Tibial artery (tissue), 4 donors: ENCODE results near the gene STAM.
A peak's percentile ranks its signal among the peaks of the same experiment; 100 is the strongest.

ENCODE experiments used
- DNase-seq, 2 donors: peaks; one replicate each; pipeline ENCODE4 v3.0.0-alpha.2; 2019
- H3K27ac ChIP-seq, 2 donors: fragments of 200-600 bp; sonication (generic) in 1 of 2; 1 replicate in 1 of 2; 2 replicates in 1 of 2; pipeline ENCODE4 v1.5.1; 2018 to 2019; ENCODE audit warnings: mild to moderate bottlenecking in 1 of 2
- H3K27me3 ChIP-seq, 2 donors: fragments of 200-600 bp; sonication (generic) in 1 of 2; one replicate each; pipeline versions ENCODE4 v1.5.1 to v1.6.0; 2016 to 2019
- H3K36me3 ChIP-seq, 3 donors: fragments of 200-600 bp; sonication (generic) in 2 of 3; one replicate each; pipeline ENCODE4 v1.5.1; 2016 to 2019; ENCODE audit warnings: mild to moderate bottlenecking in 2 of 3
- H3K4me1 ChIP-seq, 4 donors: fragments of 200-600 bp; sonication (generic) in 2 of 4; 1 replicate in 3 of 4; 2 replicates in 1 of 4; pipeline ENCODE4 v1.5.1; 2016 to 2019
- H3K4me3 ChIP-seq, 2 donors: fragments of 200-600 bp; sonication (generic) in 1 of 2; 1 replicate in 1 of 2; 2 replicates in 1 of 2; pipeline ENCODE4 v1.5.1; 2018 to 2019; ENCODE audit warnings: mild to moderate bottlenecking in 2 of 2
- H3K9me3 ChIP-seq, 3 donors: fragments of 200-600 bp; sonication (generic) in 1 of 3; one replicate each; pipeline ENCODE4 v1.5.1; 2016 to 2019
- intact Hi-C: fragments of 100-400 bp; cut with DNase I; formaldehyde crosslinking; loops from one replicate; pipeline ENCODE4 v1.15.0; 2023; ENCODE audit warnings: low total_unique reads
- TF ChIP-seq, protein P1 (sequence below), 2 experiments: fragments of 200-600 bp in 1 of 2; fragments of 450-650 bp in 1 of 2; IDR thresholded peaks; one replicate each; pipeline ENCODE4 v1.5.1; 2017 to 2019; ENCODE audit warnings: antibody characterized with exemption in 2 of 2, mild to moderate bottlenecking in 1 of 2, moderate library complexity in 1 of 2

The STAM gene

DNA sequence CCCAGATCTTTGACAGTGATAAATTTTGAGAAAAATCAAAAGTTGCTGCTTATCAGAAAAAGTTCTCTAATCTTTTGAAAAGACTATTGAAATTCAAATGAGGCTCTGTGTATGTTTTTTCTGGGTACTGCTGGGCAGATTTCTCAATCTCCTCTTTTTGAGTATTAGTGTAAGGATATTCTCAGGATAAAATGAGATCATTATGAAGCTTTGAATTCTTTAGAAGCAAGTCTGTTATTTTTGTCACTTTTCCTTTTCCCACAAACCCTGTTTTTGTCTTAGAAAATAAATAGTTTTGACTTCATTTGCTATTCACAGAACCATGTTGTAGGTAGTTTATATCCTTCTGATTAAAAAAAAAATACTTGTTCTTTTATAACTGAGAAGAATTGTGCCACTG lies 7.9 kb downstream of the STAM start:
- Histone ChIP-seq H3K27me3 (no peaks in the 10 kb centered on the region), H3K4me3 (no peak overlapping the region), H3K4me1 (peaks cover 0 to 59% (median 21%) of the 10 kb centered on the region in 4 donors), H3K36me3 (no peaks in the 10 kb centered on the region), H3K27ac (peak overlapping the region; percentile 43 to 59), H3K9me3 (no peaks in the 10 kb centered on the region)
- intact Hi-C loops, result no loop called here
- DNase-seq, result no peak
- TF ChIP-seq, protein P1, sequence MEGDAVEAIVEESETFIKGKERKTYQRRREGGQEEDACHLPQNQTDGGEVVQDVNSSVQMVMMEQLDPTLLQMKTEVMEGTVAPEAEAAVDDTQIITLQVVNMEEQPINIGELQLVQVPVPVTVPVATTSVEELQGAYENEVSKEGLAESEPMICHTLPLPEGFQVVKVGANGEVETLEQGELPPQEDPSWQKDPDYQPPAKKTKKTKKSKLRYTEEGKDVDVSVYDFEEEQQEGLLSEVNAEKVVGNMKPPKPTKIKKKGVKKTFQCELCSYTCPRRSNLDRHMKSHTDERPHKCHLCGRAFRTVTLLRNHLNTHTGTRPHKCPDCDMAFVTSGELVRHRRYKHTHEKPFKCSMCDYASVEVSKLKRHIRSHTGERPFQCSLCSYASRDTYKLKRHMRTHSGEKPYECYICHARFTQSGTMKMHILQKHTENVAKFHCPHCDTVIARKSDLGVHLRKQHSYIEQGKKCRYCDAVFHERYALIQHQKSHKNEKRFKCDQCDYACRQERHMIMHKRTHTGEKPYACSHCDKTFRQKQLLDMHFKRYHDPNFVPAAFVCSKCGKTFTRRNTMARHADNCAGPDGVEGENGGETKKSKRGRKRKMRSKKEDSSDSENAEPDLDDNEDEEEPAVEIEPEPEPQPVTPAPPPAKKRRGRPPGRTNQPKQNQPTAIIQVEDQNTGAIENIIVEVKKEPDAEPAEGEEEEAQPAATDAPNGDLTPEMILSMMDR (IDR thresholded peaks at IDR 0.05), result no peak

DNA sequence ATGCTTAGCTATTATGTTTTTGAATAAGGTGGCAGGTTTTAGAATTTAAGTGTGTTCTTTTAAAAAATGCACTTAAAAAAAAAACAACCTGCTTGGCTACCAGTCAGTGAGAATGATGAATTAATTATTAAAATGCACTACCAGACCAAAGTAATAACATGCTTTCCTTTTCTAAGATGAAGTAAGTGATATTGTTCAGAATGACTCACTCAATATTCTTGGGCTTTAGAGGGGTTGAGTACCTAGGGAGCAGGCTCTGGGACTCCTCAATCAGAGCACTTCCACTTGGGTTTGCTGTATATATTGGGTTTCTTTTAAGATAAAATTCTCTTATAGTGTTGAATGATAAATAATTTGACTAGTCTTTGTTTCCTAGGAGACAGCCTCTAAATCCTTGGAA lies 8.6 kb downstream of the STAM start:
- no peak for DNase-seq
- H3K27ac ChIP-seq, result peak overlapping the region; percentile 43 to 59
- no peaks in the 10 kb centered on the region for H3K36me3 ChIP-seq
- TF ChIP-seq, protein P1 (IDR thresholded peaks at IDR 0.05), result no peak
- intact Hi-C loops, result no loop called here
- H3K9me3 ChIP-seq, result no peaks in the 10 kb centered on the region
- peaks cover 0 to 52% (median 20%) of the 10 kb centered on the region in 4 donors for H3K4me1 ChIP-seq
- no peak overlapping the region for H3K4me3 ChIP-seq
- no peaks in the 10 kb centered on the region for H3K27me3 ChIP-seq

DNA sequence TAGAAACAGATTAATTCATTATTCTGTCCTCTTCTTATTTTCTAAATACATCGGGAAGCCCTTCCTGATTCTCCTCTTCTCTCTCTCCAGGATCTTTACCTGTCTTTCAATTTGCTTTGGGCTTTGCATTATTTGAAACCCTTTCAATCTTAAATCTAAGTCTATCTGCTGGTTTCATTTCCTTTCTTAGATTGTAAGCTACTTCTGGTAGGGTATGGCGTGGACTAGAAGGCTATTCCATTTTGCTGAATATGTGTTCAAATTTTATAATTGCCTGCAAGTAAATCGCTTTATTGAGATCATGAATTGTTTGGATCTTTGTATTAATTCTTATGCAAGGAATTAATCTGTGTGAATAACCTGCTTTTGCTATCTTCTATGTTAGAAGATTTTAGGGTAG lies 11.1 kb downstream of the STAM start:
- Histone ChIP-seq H3K27me3 (no peaks in the 10 kb centered on the region), H3K4me3 (no peak overlapping the region), H3K36me3 (no peaks in the 10 kb centered on the region), H3K4me1 (peaks cover 0 to 38% (median 12%) of the 10 kb centered on the region in 4 donors), H3K27ac (no peak overlapping the region), H3K9me3 (no peaks in the 10 kb centered on the region)
- intact Hi-C loops, result no loop called here
- DNase-seq, result no peak
- TF ChIP-seq, protein P1 (IDR thresholded peaks at IDR 0.05), result no peak

DNA sequence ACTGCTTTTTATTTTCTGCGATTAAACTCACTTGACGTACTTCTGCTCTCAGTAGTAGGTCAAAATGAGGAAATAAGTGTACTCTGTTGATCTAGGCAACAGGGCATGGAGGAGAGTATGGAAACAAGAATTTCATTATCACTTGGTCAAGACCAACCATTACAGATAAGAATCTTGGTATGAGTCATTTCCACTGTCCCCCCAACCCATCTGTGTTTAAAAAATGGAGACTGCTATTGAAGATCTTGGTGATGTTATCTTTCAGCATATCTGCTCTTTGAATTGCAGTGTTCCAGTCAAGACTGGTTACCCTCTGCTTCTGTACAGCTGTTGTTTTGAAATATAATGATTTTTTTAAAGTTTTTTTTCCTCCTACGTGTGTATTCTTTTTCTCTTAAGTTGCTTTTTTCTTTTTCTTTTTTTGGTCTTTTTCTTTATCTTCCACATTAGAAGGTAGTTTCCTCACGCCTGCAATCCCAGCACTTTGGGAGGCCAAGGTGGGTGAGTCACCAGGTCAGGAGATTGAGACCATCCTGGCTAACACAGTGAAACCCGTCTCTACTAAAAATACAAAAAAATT lies 11.7 kb downstream of the STAM start:
- intact Hi-C loops, result no loop called here
- Histone ChIP-seq H3K36me3 (peaks cover 0 to 4% (median 3%) of the 10 kb centered on the region in 3 donors), H3K27me3 (no peaks in the 10 kb centered on the region), H3K27ac (no peak overlapping the region), H3K9me3 (no peaks in the 10 kb centered on the region), H3K4me3 (no peak overlapping the region), H3K4me1 (peaks cover 0 to 32% (median 12%) of the 10 kb centered on the region in 4 donors)
- no peak for DNase-seq
- TF ChIP-seq, protein P1 (IDR thresholded peaks at IDR 0.05), result no peak

DNA sequence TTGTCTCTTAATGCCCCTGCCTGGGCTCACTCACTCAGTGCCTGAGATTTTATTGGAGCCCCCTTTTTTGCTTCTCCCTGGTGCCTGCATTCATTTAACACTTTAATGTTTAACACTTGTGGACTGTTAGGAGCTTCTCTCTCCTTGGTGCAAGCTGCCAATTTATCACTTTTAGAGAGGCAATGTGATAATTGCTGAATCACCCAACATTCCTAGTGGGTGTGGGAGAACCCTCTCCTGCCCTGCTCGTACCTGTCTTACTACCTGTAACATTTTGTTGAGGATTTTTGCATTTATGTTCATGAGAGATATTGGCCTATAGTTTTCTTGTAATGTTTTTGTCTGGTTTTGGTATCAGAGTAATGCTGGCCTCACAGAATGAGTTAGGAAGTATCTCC lies 13.2 kb downstream of the STAM start:
- Histone ChIP-seq H3K27me3 (no peaks in the 10 kb centered on the region), H3K9me3 (no peaks in the 10 kb centered on the region), H3K27ac (no peak overlapping the region), H3K4me3 (no peak overlapping the region), H3K4me1 (peaks cover 0 to 18% (median 4%) of the 10 kb centered on the region in 4 donors), H3K36me3 (peaks cover 0 to 8% (median 3%) of the 10 kb centered on the region in 3 donors)
- TF ChIP-seq, protein P1 (IDR thresholded peaks at IDR 0.05), result no peak
- intact Hi-C loops, result no loop called here
- DNase-seq, result no peak

DNA sequence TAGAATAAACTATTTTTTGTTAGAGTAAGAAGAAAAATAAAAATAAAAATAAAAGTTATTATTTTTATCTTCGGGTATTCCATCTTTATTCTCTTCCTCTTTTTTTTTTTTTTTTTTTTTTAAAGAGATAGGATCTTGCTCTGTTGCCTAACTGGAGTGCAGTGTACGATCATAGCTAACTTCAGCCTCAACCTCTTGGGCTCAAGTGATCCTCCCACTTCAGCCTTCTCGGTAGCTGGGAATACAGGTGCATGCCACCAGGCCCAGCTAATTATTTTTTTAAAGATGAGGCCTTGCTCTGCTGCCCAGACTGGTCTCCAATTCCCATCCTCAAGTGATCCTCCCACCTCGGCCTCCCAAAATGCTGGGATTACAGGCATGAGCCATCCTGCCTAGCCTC lies 15.4 kb downstream of the STAM start:
- H3K4me1 ChIP-seq, result peaks cover 0 to 7% (median 0%) of the 10 kb centered on the region in 4 donors
- no peaks in the 10 kb centered on the region for H3K9me3 ChIP-seq
- H3K27me3 ChIP-seq, result no peaks in the 10 kb centered on the region
- DNase-seq, result no peak
- intact Hi-C loops, result no loop called here
- no peak overlapping the region for H3K27ac ChIP-seq
- TF ChIP-seq, protein P1 (IDR thresholded peaks at IDR 0.05), result no peak
- no peak overlapping the region for H3K4me3 ChIP-seq
- H3K36me3 ChIP-seq, result peaks cover 3 to 8% (median 4%) of the 10 kb centered on the region in 3 donors
